Measurements from ENCODE around the gene GABBR2. TPM values are rescaled to one million over a fixed set of nuclear protein-coding genes. Genes with fewer than 3 reads are reported as not detected.
A peak's percentile ranks its signal among the peaks of the same experiment; 100 is the strongest.
"Not testable (repeated sequence)": the region's sequence is repeated elsewhere in the genome, so short reads cannot be mapped to it uniquely, and the experiment has no call there.

Gene GABBR2
- polyA plus RNA-seq, 1 donor = 0.63 TPM

GRCh38 chr9:98468567-98469239 lies 240.0 kb downstream of the GABBR2 start:
- no peak for DNase-seq

GRCh38 chr9:98465799-98466198 lies 242.9 kb downstream of the GABBR2 start:
- no peak for DNase-seq

GRCh38 chr9:98464156-98464690 lies 244.5 kb downstream of the GABBR2 start:
- not testable (repeated sequence) for DNase-seq

- DNase-seq = no peak
Observed at GRCh38 chr9:98462310-98462709, 246.4 kb downstream of the GABBR2 start.

GRCh38 chr9:98460704-98461103 lies 248.0 kb downstream of the GABBR2 start:
- no peak for DNase-seq

GRCh38 chr9:98457726-98458370 lies 250.9 kb downstream of the GABBR2 start:
- DNase-seq = no peak

- DNase-seq = no peak
Observed at GRCh38 chr9:98456156-98456613, 252.6 kb downstream of the GABBR2 start.

GRCh38 chr9:98455256-98456155 lies 253.2 kb downstream of the GABBR2 start:
- no peak for DNase-seq

GRCh38 chr9:98453589-98454311 lies 255.0 kb downstream of the GABBR2 start:
- no peak for DNase-seq

GRCh38 chr9:98451576-98451975 lies 257.2 kb downstream of the GABBR2 start:
- no peak for DNase-seq

- no peak for DNase-seq
Observed at GRCh38 chr9:98450496-98450895, 258.2 kb downstream of the GABBR2 start.

- no peak for DNase-seq
Observed at GRCh38 chr9:98449871-98450270, 258.9 kb downstream of the GABBR2 start.

- no peak for DNase-seq
Observed at GRCh38 chr9:98445576-98445975, 263.2 kb downstream of the GABBR2 start.

GRCh38 chr9:98444601-98445000 lies 264.1 kb downstream of the GABBR2 start:
- no peak for DNase-seq

GRCh38 chr9:98442541-98442940 lies 266.2 kb downstream of the GABBR2 start:
- DNase-seq = no peak

- DNase-seq = no peak
Observed at GRCh38 chr9:98442114-98442513, 266.6 kb downstream of the GABBR2 start.

- no peak for DNase-seq
Observed at GRCh38 chr9:98438666-98439065, 270.1 kb downstream of the GABBR2 start.

GRCh38 chr9:98437458-98438034 lies 271.2 kb downstream of the GABBR2 start:
- no peak for DNase-seq

- no peak for DNase-seq
Observed at GRCh38 chr9:98432960-98433359, 275.8 kb downstream of the GABBR2 start.

GRCh38 chr9:98432134-98432533 lies 276.6 kb downstream of the GABBR2 start:
- DNase-seq = no peak

GRCh38 chr9:98430535-98431292 lies 278.0 kb downstream of the GABBR2 start:
- peak; percentile 24 for DNase-seq
